ENCODE data around the gene SAP25.
"Not testable (repeated sequence)": the region's sequence is repeated elsewhere in the genome, so short reads cannot be mapped to it uniquely, and the experiment has no call there.

The SAP25 gene

GRCh38 chr7:100575746-100576383, 2.2 kb upstream of the SAP25 start:
- no peak for DNase-seq (ENCODE audit: low read depth)

- DNase-seq (ENCODE audit: low read depth), result no peak
These were observed 1.5 kb upstream of the SAP25 start for GRCh38 chr7:100575206-100575631.

- DNase-seq (ENCODE audit: low read depth), result no peak
These were observed 884 bp upstream of the SAP25 start for GRCh38 chr7:100574362-100575205.

GRCh38 chr7:100572949-100573675, 588 bp downstream of the SAP25 start:
- DNase-seq (ENCODE audit: low read depth), result no peak

GRCh38 chr7:100572281-100572948, 1.3 kb downstream of the SAP25 start:
- DNase-seq (ENCODE audit: low read depth), result no peak

GRCh38 chr7:100571829-100572116, 1.9 kb downstream of the SAP25 start:
- no peak for DNase-seq (ENCODE audit: low read depth)

- DNase-seq (ENCODE audit: low read depth), result no peak
These were observed 2.5 kb downstream of the SAP25 start for GRCh38 chr7:100570954-100571828.

- DNase-seq (ENCODE audit: low read depth), result no peak
These were observed 4.5 kb downstream of the SAP25 start for GRCh38 chr7:100568896-100569844.

- no peak for DNase-seq (ENCODE audit: low read depth)
These were observed 5.4 kb downstream of the SAP25 start for GRCh38 chr7:100568176-100568895.

GRCh38 chr7:100567751-100568175, 5.9 kb downstream of the SAP25 start:
- no peak for DNase-seq (ENCODE audit: low read depth)

- DNase-seq (ENCODE audit: low read depth), result no peak
These were observed 6.5 kb downstream of the SAP25 start for GRCh38 chr7:100567031-100567730.

GRCh38 chr7:100566018-100566531, 7.6 kb downstream of the SAP25 start:
- DNase-seq (ENCODE audit: low read depth), result no peak

GRCh38 chr7:100565133-100565571, 8.5 kb downstream of the SAP25 start:
- DNase-seq (ENCODE audit: low read depth), result no peak

- DNase-seq (ENCODE audit: low read depth), result not testable (repeated sequence)
These were observed 9.3 kb downstream of the SAP25 start for GRCh38 chr7:100564405-100564804.

- DNase-seq (ENCODE audit: low read depth), result no peak
These were observed 9.8 kb downstream of the SAP25 start for GRCh38 chr7:100563809-100564400.

- no peak for DNase-seq (ENCODE audit: low read depth)
These were observed 10.6 kb downstream of the SAP25 start for GRCh38 chr7:100563100-100563564.

- DNase-seq (ENCODE audit: low read depth), result no peak
These were observed 11.3 kb downstream of the SAP25 start for GRCh38 chr7:100562195-100563099.
